Measurements from ENCODE around the gene CCDC78.

GRCh38 chr16:687499-687898, 38.7 kb downstream of the CCDC78 start:
- TF ChIP-seq, protein P1, sequence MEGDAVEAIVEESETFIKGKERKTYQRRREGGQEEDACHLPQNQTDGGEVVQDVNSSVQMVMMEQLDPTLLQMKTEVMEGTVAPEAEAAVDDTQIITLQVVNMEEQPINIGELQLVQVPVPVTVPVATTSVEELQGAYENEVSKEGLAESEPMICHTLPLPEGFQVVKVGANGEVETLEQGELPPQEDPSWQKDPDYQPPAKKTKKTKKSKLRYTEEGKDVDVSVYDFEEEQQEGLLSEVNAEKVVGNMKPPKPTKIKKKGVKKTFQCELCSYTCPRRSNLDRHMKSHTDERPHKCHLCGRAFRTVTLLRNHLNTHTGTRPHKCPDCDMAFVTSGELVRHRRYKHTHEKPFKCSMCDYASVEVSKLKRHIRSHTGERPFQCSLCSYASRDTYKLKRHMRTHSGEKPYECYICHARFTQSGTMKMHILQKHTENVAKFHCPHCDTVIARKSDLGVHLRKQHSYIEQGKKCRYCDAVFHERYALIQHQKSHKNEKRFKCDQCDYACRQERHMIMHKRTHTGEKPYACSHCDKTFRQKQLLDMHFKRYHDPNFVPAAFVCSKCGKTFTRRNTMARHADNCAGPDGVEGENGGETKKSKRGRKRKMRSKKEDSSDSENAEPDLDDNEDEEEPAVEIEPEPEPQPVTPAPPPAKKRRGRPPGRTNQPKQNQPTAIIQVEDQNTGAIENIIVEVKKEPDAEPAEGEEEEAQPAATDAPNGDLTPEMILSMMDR (IDR thresholded peaks at IDR 0.05), result no peak
- no peak for TF ChIP-seq POLR2A (IDR thresholded peaks at IDR 0.05)
